Measurements from ENCODE around the gene CHGA.

CHGA gene

GRCh38 chr14:92967346-92967926, 44.5 kb downstream of the CHGA start:
- DNase-seq (ENCODE audit: low read depth), result no peak
- no peak overlapping the region for H3K4me3 ChIP-seq (ENCODE audit: low read depth, low read length)
- TF ChIP-seq CTCF (IDR thresholded peaks at IDR 0.05; ENCODE audit: low read depth, low read length, missing control alignments), result no peak
- in situ Hi-C loops (cut with HindIII; ENCODE audit: low sequenced_read_pairs), result loop anchor here (10.0 kb wide), 1 partner anchor 57 kb away; no protein-coding TSS in a partner anchor

DNA sequence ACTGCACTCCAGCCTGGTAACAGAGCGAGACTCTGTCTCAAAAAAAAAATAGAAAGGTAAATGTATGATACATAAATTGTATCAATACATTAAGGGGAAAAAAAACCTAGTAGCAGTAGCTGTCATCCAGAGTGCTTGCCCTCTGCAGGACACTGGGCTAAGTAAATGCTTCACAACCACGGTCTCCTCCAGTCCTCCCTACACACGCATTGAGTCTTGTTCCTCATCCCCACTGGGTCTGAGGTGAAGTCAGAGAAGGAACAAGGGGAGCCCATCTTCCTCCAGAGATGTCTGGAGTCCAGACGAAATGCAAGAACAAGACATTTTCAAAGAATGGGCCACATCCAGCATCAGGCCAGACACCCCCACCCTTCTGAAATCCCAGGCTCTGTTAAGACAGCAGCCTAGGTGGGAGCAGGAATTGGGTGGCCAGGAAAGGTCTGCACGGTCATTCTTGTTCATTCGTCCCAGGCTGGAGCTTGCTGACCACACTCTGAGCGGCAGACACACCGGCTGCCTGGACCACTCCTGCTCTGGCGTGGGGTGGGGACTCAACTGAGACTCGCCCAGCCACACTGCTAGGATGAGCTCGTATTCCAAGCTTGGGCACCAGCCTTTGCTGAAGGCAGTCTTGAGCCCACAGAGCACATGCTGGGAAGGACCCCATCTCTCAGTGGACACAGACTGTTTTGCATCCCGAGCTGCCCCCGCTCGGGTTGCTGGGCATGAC, 45.5 kb downstream of the CHGA start:
- H3K4me3 ChIP-seq (ENCODE audit: low read depth, low read length), result no peak overlapping the region
- in situ Hi-C loops (cut with HindIII; ENCODE audit: low sequenced_read_pairs), result loop anchor here (10.0 kb wide), 1 partner anchor 56 kb away; no protein-coding TSS in a partner anchor
- no peak for TF ChIP-seq CTCF (IDR thresholded peaks at IDR 0.05; ENCODE audit: low read depth, low read length, missing control alignments)
- DNase-seq (ENCODE audit: low read depth), result no peak

DNA sequence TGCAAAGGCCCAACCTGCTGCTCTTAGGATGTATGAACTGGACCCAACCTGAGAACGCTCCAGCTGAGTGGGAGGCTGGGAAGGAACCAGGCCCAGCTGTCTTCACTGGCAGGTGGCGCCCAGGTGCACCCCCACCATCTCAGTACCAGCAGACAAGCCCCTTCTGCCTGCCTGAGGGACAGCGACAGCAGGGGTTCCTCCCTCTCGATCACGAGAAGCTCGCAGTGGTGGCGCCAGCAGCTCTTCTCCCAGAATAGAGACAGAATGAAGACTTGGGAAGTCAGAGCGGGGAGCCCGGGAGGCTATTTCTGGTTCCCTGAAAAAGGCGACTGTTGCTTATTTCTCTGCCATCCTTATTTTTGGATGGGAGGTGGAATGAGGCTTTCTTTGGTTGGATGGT, 46.5 kb downstream of the CHGA start:
- TF ChIP-seq CTCF (IDR thresholded peaks at IDR 0.05; ENCODE audit: low read depth, low read length, missing control alignments), result no peak
- in situ Hi-C loops (cut with HindIII; ENCODE audit: low sequenced_read_pairs), result loop anchor here (10.0 kb wide), 1 partner anchor 55 kb away; no protein-coding TSS in a partner anchor
- H3K4me3 ChIP-seq (ENCODE audit: low read depth, low read length), result no peak overlapping the region
- DNase-seq (ENCODE audit: low read depth), result no peak

- in situ Hi-C loops (cut with HindIII; ENCODE audit: low sequenced_read_pairs), result loop anchor here (10.0 kb wide), 1 partner anchor 55 kb away; no protein-coding TSS in a partner anchor
- no peak for TF ChIP-seq CTCF (IDR thresholded peaks at IDR 0.05; ENCODE audit: low read depth, low read length, missing control alignments)
- H3K4me3 ChIP-seq (ENCODE audit: low read depth, low read length), result no peak overlapping the region
- no peak for DNase-seq (ENCODE audit: low read depth)
These were observed 46.9 kb downstream of the CHGA start for GRCh38 chr14:92969871-92970270.

- in situ Hi-C loops (cut with HindIII; ENCODE audit: low sequenced_read_pairs), result no loop called here
- DNase-seq (ENCODE audit: low read depth), result no peak
- H3K4me3 ChIP-seq (ENCODE audit: low read depth, low read length), result no peak overlapping the region
- TF ChIP-seq CTCF (IDR thresholded peaks at IDR 0.05; ENCODE audit: low read depth, low read length, missing control alignments), result no peak
These were observed 47.3 kb downstream of the CHGA start for GRCh38 chr14:92970271-92970670.

- no peak for TF ChIP-seq CTCF (IDR thresholded peaks at IDR 0.05; ENCODE audit: low read depth, low read length, missing control alignments)
- DNase-seq (ENCODE audit: low read depth), result no peak
- no peak overlapping the region for H3K4me3 ChIP-seq (ENCODE audit: low read depth, low read length)
- in situ Hi-C loops (cut with HindIII; ENCODE audit: low sequenced_read_pairs), result no loop called here
These were observed 48.7 kb downstream of the CHGA start for GRCh38 chr14:92971601-92972180.
